Neuronal stem cell (in vitro differentiated cells): ENCODE measurements around the gene SKIL.

ENCODE experiments used
- DNase-seq: peaks from one replicate; pipeline ENCODE4 v3.0.0-alpha.2; 2013; ENCODE audit warnings: low spot score
- H2AFZ ChIP-seq: one replicate; pipeline ENCODE4 v1.6.1; 2013; ENCODE audit warnings: mild to moderate bottlenecking, low read length, inconsistent platforms
- H2AK5ac ChIP-seq: 2 replicates; pipeline ENCODE4 v1.6.1; 2013; ENCODE audit warnings: low read depth, mild to moderate bottlenecking, inconsistent platforms, low read length, moderate library complexity, mixed read lengths
- H2BK120ac ChIP-seq: 2 replicates; pipeline ENCODE4 v1.6.1; 2013; ENCODE audit warnings: low read depth, mild to moderate bottlenecking, inconsistent platforms, low read length, moderate library complexity, mixed read lengths
- H2BK12ac ChIP-seq: one replicate; pipeline ENCODE4 v1.6.1; 2013; ENCODE audit warnings: low read length, inconsistent platforms
- H2BK15ac ChIP-seq: 2 replicates; pipeline ENCODE4 v1.6.1; 2013; ENCODE audit warnings: mild to moderate bottlenecking, low read length, inconsistent platforms, mixed read lengths
- H2BK5ac ChIP-seq: one replicate; pipeline ENCODE4 v1.6.1; 2013; ENCODE audit warnings: inconsistent platforms, mild to moderate bottlenecking, low read length, moderate library complexity
- H3K14ac ChIP-seq: one replicate; pipeline ENCODE4 v1.6.1; 2013; ENCODE audit warnings: low read length, inconsistent platforms
- H3K18ac ChIP-seq: 2 replicates; pipeline ENCODE4 v1.6.1; 2013; ENCODE audit warnings: low read length, inconsistent platforms
- H3K23ac ChIP-seq: 2 replicates; pipeline ENCODE4 v1.6.1; 2013; ENCODE audit warnings: low read depth, mild to moderate bottlenecking, mixed read lengths, low read length, inconsistent platforms; ENCODE audit not compliant: poor library complexity
- H3K27ac ChIP-seq: replicated peaks from 3 replicates; pipeline ENCODE4 v1.5.1; 2013; ENCODE audit warnings: low read length, inconsistent platforms
- H3K27me3 ChIP-seq, 3 experiments: 2 replicates each; pipeline ENCODE4 v1.6.1; 2013; ENCODE audit warnings: low read length in 3 of 3, mild to moderate bottlenecking in 2 of 3, inconsistent platforms in 1 of 3, low read depth in 1 of 3, mixed read lengths in 1 of 3, moderate library complexity in 1 of 3; ENCODE audit not compliant: control insufficient read depth in 3 of 3, insufficient read depth in 3 of 3
- H3K36me3 ChIP-seq, 2 donors: replicated peaks in 1 of 2; 2 replicates each; pipeline ENCODE4 v1.6.1; 2013; ENCODE audit warnings: low read length in 2 of 2; ENCODE audit not compliant: control insufficient read depth in 2 of 2, insufficient read depth in 2 of 2
- H3K4ac ChIP-seq: 2 replicates; pipeline ENCODE4 v1.6.1; 2013; ENCODE audit warnings: inconsistent platforms, mild to moderate bottlenecking, low read length, moderate library complexity
- H3K4me1 ChIP-seq, 2 donors: 1 replicate in 1 of 2; 2 replicates in 1 of 2; pipeline ENCODE4 v1.6.1; 2013; ENCODE audit warnings: low read length in 2 of 2, low read depth in 1 of 2; ENCODE audit not compliant: control insufficient read depth in 2 of 2, insufficient read depth in 1 of 2
- H3K4me2 ChIP-seq: one replicate; pipeline ENCODE4 v1.6.1; 2013; ENCODE audit warnings: mild to moderate bottlenecking, low read length, inconsistent platforms; ENCODE audit not compliant: insufficient read depth, poor library complexity, severe bottlenecking
- H3K4me3 ChIP-seq, 2 donors: 2 replicates each; pipeline ENCODE4 v1.5.1; 2013; ENCODE audit warnings: low read length in 2 of 2, mild to moderate bottlenecking in 2 of 2, inconsistent platforms in 1 of 2, moderate library complexity in 1 of 2
- H3K79me1 ChIP-seq: one replicate; pipeline ENCODE4 v1.6.1; 2013; ENCODE audit warnings: low read depth, mild to moderate bottlenecking, inconsistent platforms, low read length, moderate library complexity
- H3K9ac ChIP-seq: one replicate; pipeline ENCODE4 v1.6.1; 2013; ENCODE audit warnings: mild to moderate bottlenecking, low read depth, low read length, inconsistent platforms; ENCODE audit not compliant: poor library complexity
- H3K9me3 ChIP-seq, 2 donors: replicated peaks in 1 of 2; 2 replicates each; pipeline versions ENCODE3 to v1.6.1; 2013; ENCODE audit warnings: low read length in 2 of 2, mild to moderate bottlenecking in 2 of 2, inconsistent platforms in 1 of 2, low read depth in 1 of 2, mixed read lengths in 1 of 2, moderate library complexity in 1 of 2; ENCODE audit not compliant: control insufficient read depth in 2 of 2, insufficient read depth in 1 of 2
- H4K8ac ChIP-seq: one replicate; pipeline ENCODE4 v1.6.1; 2013; ENCODE audit warnings: low read depth, mild to moderate bottlenecking, inconsistent platforms, low read length, moderate library complexity
- H4K91ac ChIP-seq: one replicate; pipeline ENCODE4 v1.6.1; 2013; ENCODE audit warnings: low read length, low read depth, mild to moderate bottlenecking, inconsistent platforms; ENCODE audit not compliant: poor library complexity
- WGBS, 2 donors: extraction: QIAGEN DNeasy Blood & Tissue Kit; methylation state at CpG; one replicate each; pipeline ENCODE4 v1.1.7; 2013; ENCODE audit warnings: missing lambda C conversion rate in 2 of 2, mixed read lengths in 1 of 2; ENCODE audit not compliant: insufficient read length in 2 of 2, insufficient replicate concordance in 1 of 2; ENCODE audit errors: extremely low coverage in 2 of 2; 5-methylcytosine and 5-hydroxymethylcytosine counted together

The SKIL gene

DNA sequence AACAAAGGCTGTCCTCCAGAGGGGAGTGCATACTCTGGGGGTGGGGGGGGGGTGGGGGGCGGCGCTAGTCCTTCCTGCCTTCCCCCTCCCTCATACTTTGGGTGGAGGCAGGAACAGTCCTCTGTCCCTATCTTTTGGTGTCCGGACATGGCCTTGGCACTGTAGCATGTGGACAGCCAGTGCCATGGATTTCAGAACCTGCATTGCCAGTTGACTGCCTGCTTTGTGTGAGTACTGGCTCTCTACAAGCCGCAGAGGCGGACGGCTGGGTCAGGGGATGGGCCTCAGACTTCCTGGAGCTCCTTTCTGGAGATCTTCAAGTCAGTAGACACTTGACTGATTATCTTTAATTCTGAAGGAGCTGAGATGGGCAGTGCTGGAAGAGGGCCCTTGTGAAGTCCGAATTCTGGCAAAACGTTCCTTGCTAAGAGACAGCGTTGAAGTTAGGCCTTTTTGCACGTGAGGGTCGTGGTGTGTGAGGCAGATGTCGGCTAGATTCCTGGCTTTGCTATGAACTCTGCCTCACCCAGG, 63.7 kb downstream of the SKIL start:
- H3K27ac ChIP-seq: no peak overlapping the region
- peaks cover 11 to 14% of the 10 kb centered on the region in 2 donors for H3K4me1 ChIP-seq
- no peak overlapping the region for H4K91ac ChIP-seq
- H3K9ac ChIP-seq: peak overlapping the region; percentile 7
- no peak for DNase-seq
- no peak overlapping the region for H3K4me3 ChIP-seq
- H2BK120ac ChIP-seq: no peak overlapping the region
- H3K18ac ChIP-seq: peak overlapping the region; percentile 7
- H3K23ac ChIP-seq: no peak overlapping the region
- no CpG with 5 or more reads among the region's 12 CpGs for WGBS, 2 donors
- H3K36me3 ChIP-seq: no peaks in the 10 kb centered on the region
- H2AK5ac ChIP-seq: peak overlapping the region; percentile 20
- H3K14ac ChIP-seq: no peak overlapping the region
- H2AFZ ChIP-seq: peak overlapping the region; percentile 50
- no peak overlapping the region for H3K4ac ChIP-seq
- no peak overlapping the region for H2BK12ac ChIP-seq
- H3K27me3 ChIP-seq: peaks cover 0 to 27% (median 0%) of the 10 kb centered on the region in 3 experiments
- H2BK15ac ChIP-seq: no peak overlapping the region
- H3K9me3 ChIP-seq: peaks cover 0 to 4% of the 10 kb centered on the region in 2 donors
- no peak overlapping the region for H3K4me2 ChIP-seq
- no peak overlapping the region for H4K8ac ChIP-seq
- no peaks in the 10 kb centered on the region for H3K79me1 ChIP-seq
- no peak overlapping the region for H2BK5ac ChIP-seq

DNA sequence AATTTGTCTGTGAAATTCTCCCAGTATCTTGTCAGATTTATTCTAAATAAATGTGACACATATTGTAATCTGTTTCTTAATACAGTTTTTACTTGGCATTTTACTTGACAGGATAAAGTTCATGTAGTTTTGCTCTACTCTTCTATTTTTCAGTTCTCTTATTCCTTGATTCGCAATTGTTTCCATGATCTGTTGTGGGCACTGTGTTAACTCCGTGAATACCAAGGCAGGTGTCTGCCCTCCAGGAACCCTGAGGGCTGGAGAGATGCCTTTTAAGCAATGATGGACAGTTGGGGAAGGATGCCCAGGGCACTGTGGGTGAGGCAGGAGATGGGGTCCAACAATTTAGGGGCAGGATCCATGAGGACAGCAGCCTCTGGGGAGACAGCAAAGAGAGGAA, 64.2 kb downstream of the SKIL start:
- peaks cover 0 to 27% (median 0%) of the 10 kb centered on the region in 3 experiments for H3K27me3 ChIP-seq

DNA sequence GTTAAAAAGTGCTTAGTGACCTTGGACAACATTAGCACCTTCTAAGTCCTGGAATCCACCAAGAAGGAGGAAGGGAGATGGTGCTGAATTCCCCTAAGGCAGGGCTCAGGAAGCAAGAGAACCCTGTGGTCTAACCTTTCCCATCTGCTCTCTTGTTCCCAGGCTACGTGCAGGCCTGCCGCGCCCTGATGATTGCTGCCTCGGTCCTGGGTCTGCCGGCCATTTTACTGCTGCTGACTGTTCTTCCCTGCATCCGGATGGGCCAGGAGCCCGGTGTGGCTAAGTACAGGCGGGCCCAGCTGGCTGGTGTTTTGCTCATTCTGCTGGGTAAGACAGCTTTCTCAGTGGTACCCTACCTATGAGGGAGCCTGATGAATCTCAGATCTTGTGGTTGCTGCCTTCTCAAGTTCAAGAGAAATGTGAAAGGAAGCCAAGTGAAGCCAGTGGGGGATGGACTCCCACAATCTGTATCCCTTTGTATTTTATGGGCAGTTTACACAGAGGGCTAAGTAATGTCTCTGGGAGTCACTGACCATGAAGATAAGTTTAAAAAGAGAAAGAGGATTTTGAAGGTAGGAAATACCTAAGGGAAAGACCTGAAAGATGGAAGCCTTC, 65.6 kb downstream of the SKIL start:
- Histone ChIP-seq H3K4me3 (no peak overlapping the region), H3K23ac (no peak overlapping the region), H3K36me3 (no peaks in the 10 kb centered on the region), H3K27ac (no peak overlapping the region), H3K18ac (no peak overlapping the region), H3K27me3 (peaks cover 0 to 24% (median 0%) of the 10 kb centered on the region in 3 experiments), H2BK120ac (no peak overlapping the region), H2AK5ac (no peak overlapping the region), H3K14ac (no peak overlapping the region), H4K91ac (no peak overlapping the region), H2BK15ac (no peak overlapping the region), H3K9me3 (peaks cover 0 to 4% of the 10 kb centered on the region in 2 donors), H2AFZ (no peak overlapping the region), H2BK12ac (no peak overlapping the region), H3K79me1 (no peaks in the 10 kb centered on the region), H3K4ac (no peak overlapping the region), H3K9ac (no peak overlapping the region), H2BK5ac (no peak overlapping the region), H3K4me2 (no peak overlapping the region), H3K4me1 (peaks cover 14% of the 10 kb centered on the region in 2 donors), H4K8ac (no peak overlapping the region)
- DNase-seq: no peak
- WGBS, 2 donors: no CpG with 5 or more reads among the region's 8 CpGs

More for the DNA sequence above, 64.2 kb downstream of the SKIL start:
- H2AFZ ChIP-seq: no peak overlapping the region
- no peaks in the 10 kb centered on the region for H3K36me3 ChIP-seq
- H2BK15ac ChIP-seq: no peak overlapping the region
- H3K4me3 ChIP-seq: no peak overlapping the region
- H3K18ac ChIP-seq: no peak overlapping the region
- H3K4me2 ChIP-seq: no peak overlapping the region
- WGBS, 2 donors: no CpG with 5 or more reads among the region's 2 CpGs
- no peak overlapping the region for H2BK120ac ChIP-seq
- H2BK5ac ChIP-seq: no peak overlapping the region
- H3K9ac ChIP-seq: no peak overlapping the region
- peaks cover 0 to 4% of the 10 kb centered on the region in 2 donors for H3K9me3 ChIP-seq
- no peak for DNase-seq
- H4K91ac ChIP-seq: no peak overlapping the region
- no peak overlapping the region for H4K8ac ChIP-seq
- peaks cover 14% of the 10 kb centered on the region in 2 donors for H3K4me1 ChIP-seq
- no peak overlapping the region for H3K14ac ChIP-seq
- H3K79me1 ChIP-seq: no peaks in the 10 kb centered on the region
- H3K27ac ChIP-seq: no peak overlapping the region
- H3K4ac ChIP-seq: no peak overlapping the region
- H3K23ac ChIP-seq: no peak overlapping the region
- H2BK12ac ChIP-seq: no peak overlapping the region
- no peak overlapping the region for H2AK5ac ChIP-seq

DNA sequence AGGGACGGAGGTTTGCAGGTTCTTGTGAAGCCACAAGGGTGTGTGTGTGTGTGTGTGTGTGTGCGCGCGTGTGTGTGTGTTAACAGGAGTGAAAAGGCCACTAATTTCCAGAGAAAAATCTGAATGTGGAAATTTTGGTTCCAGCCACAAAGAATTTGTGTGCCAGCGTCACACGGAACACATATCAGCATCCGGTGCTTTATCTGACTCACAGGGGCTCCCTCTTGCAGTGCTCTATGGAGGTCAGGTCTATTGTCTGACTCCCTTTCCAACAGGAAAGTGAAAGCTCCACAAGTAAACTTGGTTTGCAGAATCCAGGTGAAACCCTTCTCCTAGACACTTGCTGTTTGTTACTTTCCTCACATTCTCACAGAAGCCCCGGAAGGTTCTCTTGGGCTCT, 67.4 kb downstream of the SKIL start:
- no peak overlapping the region for H3K4me2 ChIP-seq
- H3K27me3 ChIP-seq: peaks cover 0 to 8% (median 0%) of the 10 kb centered on the region in 3 experiments
- H2AK5ac ChIP-seq: peak overlapping the region; percentile 15
- no peak for DNase-seq
- H3K23ac ChIP-seq: no peak overlapping the region
- no peak overlapping the region for H3K4ac ChIP-seq
- peak overlapping the region in 1 of 2 donors; percentile 11 for H3K4me3 ChIP-seq
- no peaks in the 10 kb centered on the region for H3K79me1 ChIP-seq
- no peak overlapping the region for H2BK5ac ChIP-seq
- no peak overlapping the region for H3K14ac ChIP-seq
- no peak overlapping the region for H4K91ac ChIP-seq
- H4K8ac ChIP-seq: no peak overlapping the region
- H2BK15ac ChIP-seq: no peak overlapping the region
- H3K18ac ChIP-seq: no peak overlapping the region
- whole genome bisulfite sequencing, 2 donors: no CpG with 5 or more reads among the region's 8 CpGs
- no peaks in the 10 kb centered on the region for H3K36me3 ChIP-seq
- no peak overlapping the region for H3K27ac ChIP-seq
- H3K9ac ChIP-seq: no peak overlapping the region
- H2BK12ac ChIP-seq: no peak overlapping the region
- H2BK120ac ChIP-seq: no peak overlapping the region
- peaks cover 12 to 29% of the 10 kb centered on the region in 2 donors for H3K4me1 ChIP-seq
- H3K9me3 ChIP-seq: no peaks in the 10 kb centered on the region
- peak overlapping the region; percentile 34 for H2AFZ ChIP-seq
